KMS-11 (cell line): ENCODE measurements around the gene OR51B2.

ENCODE experiments used
- H2AFZ ChIP-seq: fragments of 200-600 bp; sonication (generic); 2 replicates; pipeline ENCODE4 v1.6.1; 2016; ENCODE audit warnings: antibody characterized with exemption, mixed run types, low read depth
- H3K27ac ChIP-seq: fragments of 200-600 bp; sonication (generic); 2 replicates; pipeline ENCODE4 v1.6.1; 2016; ENCODE audit warnings: mild to moderate bottlenecking, mixed run types
- H3K27me3 ChIP-seq: fragments of 200-600 bp; sonication (generic); 2 replicates; pipeline ENCODE4 v1.6.1; 2017; ENCODE audit warnings: mild to moderate bottlenecking, low read depth, mixed run types, moderate library complexity; ENCODE audit not compliant: insufficient read depth
- H3K36me3 ChIP-seq: fragments of 200-600 bp; sonication (generic); 2 replicates; pipeline ENCODE4 v1.6.1; 2017; ENCODE audit warnings: mild to moderate bottlenecking, mixed run types; ENCODE audit not compliant: insufficient read depth
- H3K4me1 ChIP-seq: fragments of 200-600 bp; sonication (generic); 2 replicates; pipeline ENCODE4 v1.6.1; 2016; ENCODE audit warnings: mild to moderate bottlenecking, low read depth, mixed run types; ENCODE audit not compliant: poor library complexity, severe bottlenecking
- H3K4me2 ChIP-seq: fragments of 200-600 bp; sonication (generic); 2 replicates; pipeline ENCODE4 v1.7.0; 2016; ENCODE audit warnings: mild to moderate bottlenecking, mixed run types
- H3K4me3 ChIP-seq: fragments of 200-600 bp; sonication (generic); IDR thresholded peaks from 2 replicates; pipeline ENCODE4 v1.6.1; 2017; ENCODE audit warnings: low read depth, low read length, mixed read lengths; ENCODE audit not compliant: insufficient read depth
- H3K79me2 ChIP-seq: fragments of 200-600 bp; sonication (generic); 2 replicates; pipeline ENCODE4 v1.6.1; 2016; ENCODE audit warnings: low read depth, mixed run types; ENCODE audit not compliant: insufficient read depth
- H3K9ac ChIP-seq: fragments of 200-600 bp; sonication (generic); 2 replicates; pipeline ENCODE4 v1.6.1; 2016; ENCODE audit warnings: mild to moderate bottlenecking, mixed run types
- H4K20me1 ChIP-seq: fragments of 200-600 bp; sonication (generic); 2 replicates; pipeline ENCODE4 v1.6.1; 2016; ENCODE audit warnings: mild to moderate bottlenecking, mixed run types; ENCODE audit not compliant: insufficient read depth
- CTCF ChIP-seq: fragments of 200-600 bp; sonication (generic); conservative IDR thresholded peaks from 2 replicates; pipeline ENCODE4 v1.6.1; 2017; ENCODE audit warnings: low read depth, mild to moderate bottlenecking, antibody characterized with exemption, low read length, moderate library complexity, mixed read lengths

OR51B2 gene

GRCh38 chr11:5324197-5324596, at the start of gene OR51B2:
Gene OR51B2 (minus strand): TSS chr11:5324297. CDS start chr11:5324297, 0 bp downstream.
- no peak within 1 kb of the TSS for H3K9ac ChIP-seq
- H3K4me2 ChIP-seq = no peak within 1 kb of the TSS; the same call in 1 of the 2 replicates
- TF ChIP-seq CTCF = no peak
- H3K27me3 ChIP-seq = no peaks in the 10 kb centered on the region
- no peak within 1 kb of the TSS for H3K27ac ChIP-seq
- no peak within 1 kb of the TSS for H2AFZ ChIP-seq
- peaks cover 10% of the 10 kb centered on the region for H3K4me1 ChIP-seq
- H4K20me1 ChIP-seq = no peaks in the 10 kb centered on the region
- H3K36me3 ChIP-seq = no peaks in the 10 kb centered on the region
- no peaks in the 10 kb centered on the region for H3K79me2 ChIP-seq
- no peak within 1 kb of the TSS for H3K4me3 ChIP-seq

- no peaks in the 10 kb centered on the region for H3K27me3 ChIP-seq
- H3K79me2 ChIP-seq = no peaks in the 10 kb centered on the region
- peak; percentile 63 for TF ChIP-seq CTCF
- H3K36me3 ChIP-seq = no peaks in the 10 kb centered on the region
- H3K4me2 ChIP-seq = no peak overlapping the region; the same call in 1 of the 2 replicates
- no peak overlapping the region for H2AFZ ChIP-seq
- no peak overlapping the region for H3K4me3 ChIP-seq
- H3K4me1 ChIP-seq = peaks cover 37% of the 10 kb centered on the region
- no peak overlapping the region for H3K9ac ChIP-seq
- no peaks in the 10 kb centered on the region for H4K20me1 ChIP-seq
- H3K27ac ChIP-seq = no peak overlapping the region
Observed at GRCh38 chr11:5369789-5370188, 45.7 kb upstream of the OR51B2 start.

- Histone ChIP-seq H2AFZ (peak overlapping the region; percentile 47; the same call in 1 of the 2 replicates), H3K79me2 (no peaks in the 10 kb centered on the region), H3K4me3 (no peak overlapping the region), H3K27ac (peak overlapping the region; percentile 26; the same call in 1 of the 2 replicates), H3K27me3 (no peaks in the 10 kb centered on the region), H3K36me3 (no peaks in the 10 kb centered on the region), H3K4me1 (peaks cover 37% of the 10 kb centered on the region), H3K4me2 (peak overlapping the region; percentile 59), H3K9ac (no peak overlapping the region; the same call in 1 of the 2 replicates), H4K20me1 (no peaks in the 10 kb centered on the region)
- no peak for TF ChIP-seq CTCF
Observed at GRCh38 chr11:5368502-5369043, 44.5 kb upstream of the OR51B2 start.

- Histone ChIP-seq H3K9ac (no peak overlapping the region), H3K4me3 (no peak overlapping the region), H3K4me1 (peaks cover 37% of the 10 kb centered on the region), H3K27ac (peak overlapping the region; percentile 53), H3K27me3 (no peaks in the 10 kb centered on the region), H2AFZ (peak overlapping the region; percentile 47; the same call in 1 of the 2 replicates), H3K4me2 (peak overlapping the region; percentile 59), H3K79me2 (no peaks in the 10 kb centered on the region), H3K36me3 (no peaks in the 10 kb centered on the region), H4K20me1 (no peaks in the 10 kb centered on the region)
- TF ChIP-seq CTCF = no peak
Observed at GRCh38 chr11:5367448-5368074, 43.5 kb upstream of the OR51B2 start.
